ENCODE results near the gene ZNF90.
"Not testable (repeated sequence)": the region's sequence is repeated elsewhere in the genome, so short reads cannot be mapped to it uniquely, and the experiment has no call there.

ZNF90 gene

GRCh38 chr19:20067943-20068342, 9.9 kb upstream of the ZNF90 start:
- Histone ChIP-seq H3K36me3 (ENCODE audit: insufficient read depth, low read length) (no peaks in the 10 kb centered on the region), H3K27ac (ENCODE audit: low read depth, low read length) (no peak overlapping the region), H3K4me1 (ENCODE audit: insufficient read depth, low read length) (no peaks in the 10 kb centered on the region), H3K27me3 (ENCODE audit: control insufficient read depth in 1 of 2, insufficient read depth in 2 of 2, low read length in 2 of 2) (peaks cover 0 to 5% of the 10 kb centered on the region in 2 donors), H3K9ac (ENCODE audit: low read length) (no peak overlapping the region), H3K9me3 (ENCODE audit: low read length) (no peaks in the 10 kb centered on the region), H3K4me3 (ENCODE audit: low read depth in 1 of 2, low read length in 2 of 2) (no peak overlapping the region)

- H3K4me1 ChIP-seq (ENCODE audit: insufficient read depth, low read length); H3K27me3 ChIP-seq (ENCODE audit: control insufficient read depth in 1 of 2, insufficient read depth in 2 of 2, low read length in 2 of 2); H3K9me3 ChIP-seq (ENCODE audit: low read length); H3K36me3 ChIP-seq (ENCODE audit: insufficient read depth, low read length); H3K4me3 ChIP-seq (ENCODE audit: low read depth in 1 of 2, low read length in 2 of 2); H3K9ac ChIP-seq (ENCODE audit: low read length); H3K27ac ChIP-seq (ENCODE audit: low read depth, low read length): not testable (repeated sequence)
Measured at GRCh38 chr19:20068559-20068958, 9.2 kb upstream of the ZNF90 start.

GRCh38 chr19:20070691-20071090, 7.1 kb upstream of the ZNF90 start:
- H3K36me3 ChIP-seq (ENCODE audit: insufficient read depth, low read length), result no peaks in the 10 kb centered on the region
- H3K9ac ChIP-seq (ENCODE audit: low read length), result no peak overlapping the region
- H3K9me3 ChIP-seq (ENCODE audit: low read length), result no peaks in the 10 kb centered on the region
- no peaks in the 10 kb centered on the region for H3K4me1 ChIP-seq (ENCODE audit: insufficient read depth, low read length)
- H3K4me3 ChIP-seq (ENCODE audit: low read depth in 1 of 2, low read length in 2 of 2), result no peak overlapping the region
- peaks cover 0 to 5% of the 10 kb centered on the region in 2 donors for H3K27me3 ChIP-seq (ENCODE audit: control insufficient read depth in 1 of 2, insufficient read depth in 2 of 2, low read length in 2 of 2)
- no peak overlapping the region for H3K27ac ChIP-seq (ENCODE audit: low read depth, low read length)

- no peak overlapping the region for H3K9ac ChIP-seq (ENCODE audit: low read length)
- H3K4me1 ChIP-seq (ENCODE audit: insufficient read depth, low read length), result no peaks in the 10 kb centered on the region
- no peak overlapping the region for H3K4me3 ChIP-seq (ENCODE audit: low read depth in 1 of 2, low read length in 2 of 2)
- H3K36me3 ChIP-seq (ENCODE audit: insufficient read depth, low read length), result no peaks in the 10 kb centered on the region
- H3K27ac ChIP-seq (ENCODE audit: low read depth, low read length), result no peak overlapping the region
- H3K27me3 ChIP-seq (ENCODE audit: control insufficient read depth in 1 of 2, insufficient read depth in 2 of 2, low read length in 2 of 2), result no peaks in the 10 kb centered on the region
- H3K9me3 ChIP-seq (ENCODE audit: low read length), result no peaks in the 10 kb centered on the region
Measured at GRCh38 chr19:20072936-20073335, 4.9 kb upstream of the ZNF90 start.

- Histone ChIP-seq H3K9me3 (ENCODE audit: low read length) (no peaks in the 10 kb centered on the region), H3K27me3 (ENCODE audit: control insufficient read depth in 1 of 2, insufficient read depth in 2 of 2, low read length in 2 of 2) (no peaks in the 10 kb centered on the region), H3K4me1 (ENCODE audit: insufficient read depth, low read length) (peaks cover 7% of the 10 kb centered on the region), H3K36me3 (ENCODE audit: insufficient read depth, low read length) (no peaks in the 10 kb centered on the region), H3K4me3 (ENCODE audit: low read depth in 1 of 2, low read length in 2 of 2) (peak overlapping the region; percentile 47 to 77), H3K9ac (ENCODE audit: low read length) (no peak overlapping the region), H3K27ac (ENCODE audit: low read depth, low read length) (no peak overlapping the region)
Measured at GRCh38 chr19:20078581-20079031, 806 bp downstream of the ZNF90 start.

- Histone ChIP-seq H3K4me3 (ENCODE audit: low read depth in 1 of 2, low read length in 2 of 2) (no peak overlapping the region), H3K4me1 (ENCODE audit: insufficient read depth, low read length) (peaks cover 7% of the 10 kb centered on the region), H3K9me3 (ENCODE audit: low read length) (no peaks in the 10 kb centered on the region), H3K27me3 (ENCODE audit: control insufficient read depth in 1 of 2, insufficient read depth in 2 of 2, low read length in 2 of 2) (no peaks in the 10 kb centered on the region), H3K9ac (ENCODE audit: low read length) (no peak overlapping the region), H3K27ac (ENCODE audit: low read depth, low read length) (no peak overlapping the region), H3K36me3 (ENCODE audit: insufficient read depth, low read length) (no peaks in the 10 kb centered on the region)
Measured at GRCh38 chr19:20079476-20079875, 1.7 kb downstream of the ZNF90 start.

- H3K9ac ChIP-seq (ENCODE audit: low read length), result no peak overlapping the region
- peaks cover 7% of the 10 kb centered on the region for H3K4me1 ChIP-seq (ENCODE audit: insufficient read depth, low read length)
- no peak overlapping the region for H3K27ac ChIP-seq (ENCODE audit: low read depth, low read length)
- H3K9me3 ChIP-seq (ENCODE audit: low read length), result no peaks in the 10 kb centered on the region
- no peaks in the 10 kb centered on the region for H3K27me3 ChIP-seq (ENCODE audit: control insufficient read depth in 1 of 2, insufficient read depth in 2 of 2, low read length in 2 of 2)
- H3K36me3 ChIP-seq (ENCODE audit: insufficient read depth, low read length), result no peaks in the 10 kb centered on the region
- no peak overlapping the region for H3K4me3 ChIP-seq (ENCODE audit: low read depth in 1 of 2, low read length in 2 of 2)
Measured at GRCh38 chr19:20080656-20081055, 2.9 kb downstream of the ZNF90 start.

- not testable (repeated sequence) for H3K27me3 ChIP-seq (ENCODE audit: control insufficient read depth in 1 of 2, insufficient read depth in 2 of 2, low read length in 2 of 2); H3K4me3 ChIP-seq (ENCODE audit: low read depth in 1 of 2, low read length in 2 of 2); H3K27ac ChIP-seq (ENCODE audit: low read depth, low read length); H3K9ac ChIP-seq (ENCODE audit: low read length); H3K36me3 ChIP-seq (ENCODE audit: insufficient read depth, low read length); H3K9me3 ChIP-seq (ENCODE audit: low read length); H3K4me1 ChIP-seq (ENCODE audit: insufficient read depth, low read length)
Measured at GRCh38 chr19:20082232-20082833, 4.5 kb downstream of the ZNF90 start.

GRCh38 chr19:20082876-20083275, 5.1 kb downstream of the ZNF90 start:
- not testable (repeated sequence) for H3K27me3 ChIP-seq (ENCODE audit: control insufficient read depth in 1 of 2, insufficient read depth in 2 of 2, low read length in 2 of 2); H3K4me1 ChIP-seq (ENCODE audit: insufficient read depth, low read length); H3K4me3 ChIP-seq (ENCODE audit: low read depth in 1 of 2, low read length in 2 of 2); H3K9ac ChIP-seq (ENCODE audit: low read length); H3K9me3 ChIP-seq (ENCODE audit: low read length); H3K27ac ChIP-seq (ENCODE audit: low read depth, low read length); H3K36me3 ChIP-seq (ENCODE audit: insufficient read depth, low read length)

GRCh38 chr19:20102097-20102496, 24.3 kb downstream of the ZNF90 start:
- H3K4me3 ChIP-seq (ENCODE audit: low read depth in 1 of 2, low read length in 2 of 2), result no peak overlapping the region
- H3K27ac ChIP-seq (ENCODE audit: low read depth, low read length), result no peak overlapping the region
- no peaks in the 10 kb centered on the region for H3K4me1 ChIP-seq (ENCODE audit: insufficient read depth, low read length)
- peaks cover 4% of the 10 kb centered on the region for H3K36me3 ChIP-seq (ENCODE audit: insufficient read depth, low read length)
- H3K9ac ChIP-seq (ENCODE audit: low read length), result no peak overlapping the region
- no peaks in the 10 kb centered on the region for H3K27me3 ChIP-seq (ENCODE audit: control insufficient read depth in 1 of 2, insufficient read depth in 2 of 2, low read length in 2 of 2)
- peaks cover 16% of the 10 kb centered on the region for H3K9me3 ChIP-seq (ENCODE audit: low read length)

- Histone ChIP-seq H3K36me3 (ENCODE audit: insufficient read depth, low read length) (peaks cover 4% of the 10 kb centered on the region), H3K27me3 (ENCODE audit: control insufficient read depth in 1 of 2, insufficient read depth in 2 of 2, low read length in 2 of 2) (no peaks in the 10 kb centered on the region), H3K4me3 (ENCODE audit: low read depth in 1 of 2, low read length in 2 of 2) (no peak overlapping the region), H3K9me3 (ENCODE audit: low read length) (peaks cover 12% of the 10 kb centered on the region), H3K27ac (ENCODE audit: low read depth, low read length) (no peak overlapping the region), H3K4me1 (ENCODE audit: insufficient read depth, low read length) (no peaks in the 10 kb centered on the region), H3K9ac (ENCODE audit: low read length) (no peak overlapping the region)
Measured at GRCh38 chr19:20103091-20103740, 25.4 kb downstream of the ZNF90 start.

GRCh38 chr19:20107301-20107700, 29.5 kb downstream of the ZNF90 start:
- peaks cover 4% of the 10 kb centered on the region for H3K36me3 ChIP-seq (ENCODE audit: insufficient read depth, low read length)
- H3K27ac ChIP-seq (ENCODE audit: low read depth, low read length), result no peak overlapping the region
- no peak overlapping the region for H3K4me3 ChIP-seq (ENCODE audit: low read depth in 1 of 2, low read length in 2 of 2)
- no peak overlapping the region for H3K9ac ChIP-seq (ENCODE audit: low read length)
- no peaks in the 10 kb centered on the region for H3K27me3 ChIP-seq (ENCODE audit: control insufficient read depth in 1 of 2, insufficient read depth in 2 of 2, low read length in 2 of 2)
- no peaks in the 10 kb centered on the region for H3K9me3 ChIP-seq (ENCODE audit: low read length)
- no peaks in the 10 kb centered on the region for H3K4me1 ChIP-seq (ENCODE audit: insufficient read depth, low read length)
